PC-9 (cell line): ENCODE measurements around the gene CELF4. TPM values are rescaled to one million over a fixed set of nuclear protein-coding genes. Genes with fewer than 3 reads are reported as not detected.

Source experiments
- BruUV-seq: library from RNA; stranded (reverse); fragments of 400-500 nt; replicated peaks from 2 replicates; lab custom pipeline; 2021; lab: Mats Ljungman, UMichigan
- CTCF ChIA-PET: fragments of 300-600 bp; sonication (Branson Sonifier 250); formaldehyde crosslinking; loops from one replicate; lab custom pipeline; 2022; ENCODE audit warnings: antibody characterized with exemption; lab: Charles Lee
- POLR2A ChIA-PET: fragments of 300-600 bp; sonication (Branson Sonifier 250); formaldehyde crosslinking; loops from one replicate; lab custom pipeline; 2022; ENCODE audit warnings: antibody characterized with exemption; ENCODE audit not compliant: unreplicated experiment; lab: Charles Lee
- DNase-seq, 2 experiments: peaks; one replicate each; pipeline versions ENCODE4 v3.0.0 to v3.0.0-alpha.2; 2015 to 2022; ENCODE audit warnings: mixed read lengths in 1 of 2
- H2AFZ ChIP-seq: fragments of 200-600 bp; sonication (generic); 2 replicates; pipeline ENCODE4 v1.8.1; 2017; ENCODE audit warnings: antibody characterized with exemption
- H3F3A ChIP-seq: fragments of 200-600 bp; sonication (generic); 2 replicates; pipeline ENCODE4 v1.8.1; 2017; ENCODE audit warnings: antibody characterized with exemption, mild to moderate bottlenecking, low read depth; ENCODE audit not compliant: insufficient read depth
- H3K27ac ChIP-seq: fragments of 200-600 bp; sonication (generic); 2 replicates; pipeline ENCODE4 v1.6.1; 2016; ENCODE audit warnings: mixed run types
- H3K27me3 ChIP-seq: fragments of 200-600 bp; sonication (generic); 2 replicates; pipeline ENCODE4 v1.6.1; 2016; ENCODE audit warnings: low read depth, mixed run types; ENCODE audit not compliant: insufficient read depth
- H3K36me3 ChIP-seq: fragments of 200-600 bp; sonication (generic); 2 replicates; pipeline ENCODE4 v1.6.1; 2016; ENCODE audit warnings: low read depth, mixed run types
- H3K4me1 ChIP-seq: fragments of 200-600 bp; sonication (generic); replicated peaks from 2 replicates; pipeline ENCODE4 v1.6.1; 2016; ENCODE audit warnings: mixed run types; ENCODE audit not compliant: insufficient read depth
- H3K4me2 ChIP-seq: fragments of 200-600 bp; sonication (generic); 2 replicates; pipeline ENCODE4 v1.6.1; 2017; ENCODE audit warnings: mixed run types
- H3K4me3 ChIP-seq: fragments of 200-600 bp; sonication (generic); 2 replicates; pipeline ENCODE4 v1.6.1; 2016; ENCODE audit warnings: mixed run types
- H3K79me2 ChIP-seq: fragments of 200-600 bp; sonication (generic); 2 replicates; pipeline ENCODE4 v1.6.1; 2017; ENCODE audit warnings: low read depth, mixed run types
- H3K9me2 ChIP-seq: fragments of 200-600 bp; sonication (generic); 2 replicates; pipeline ENCODE4 v1.8.1; 2017; ENCODE audit warnings: mild to moderate bottlenecking; ENCODE audit not compliant: insufficient read depth
- H3K9me3 ChIP-seq: fragments of 200-600 bp; sonication (generic); 2 replicates; pipeline ENCODE4 v1.8.1; 2016; ENCODE audit warnings: low read depth; ENCODE audit not compliant: insufficient read depth
- H4K20me1 ChIP-seq: fragments of 200-600 bp; sonication (generic); 2 replicates; pipeline ENCODE4 v1.8.1; 2017; ENCODE audit not compliant: insufficient read depth
- EZH2 ChIP-seq: fragments of 200-600 bp; sonication (generic); IDR thresholded peaks from 2 replicates; pipeline ENCODE4 v1.8.0; 2017; ENCODE audit warnings: antibody characterized with exemption, low read depth
- intact Hi-C: fragments of 100-400 bp; cut with micrococcal nuclease; formaldehyde crosslinking; loops from one replicate; pipeline ENCODE4 v1.10.0; 2022; ENCODE audit not compliant: unreplicated experiment
- total RNA-seq: library from RNA; stranded (reverse); gene quantifications from 2 replicates; pipeline ENCODE4 v1.2.3, GENCODE V29; 2021
- TF ChIP-seq, protein P1 (sequence below): fragments of 200-600 bp; sonication (generic); conservative IDR thresholded peaks from 2 replicates; pipeline ENCODE4 v1.6.1; 2017; ENCODE audit warnings: mixed run types, antibody characterized with exemption, mild to moderate bottlenecking, moderate library complexity

Gene CELF4
- total RNA-seq, 1 experiment from 2014 or later, result 1.2 TPM

DNA sequence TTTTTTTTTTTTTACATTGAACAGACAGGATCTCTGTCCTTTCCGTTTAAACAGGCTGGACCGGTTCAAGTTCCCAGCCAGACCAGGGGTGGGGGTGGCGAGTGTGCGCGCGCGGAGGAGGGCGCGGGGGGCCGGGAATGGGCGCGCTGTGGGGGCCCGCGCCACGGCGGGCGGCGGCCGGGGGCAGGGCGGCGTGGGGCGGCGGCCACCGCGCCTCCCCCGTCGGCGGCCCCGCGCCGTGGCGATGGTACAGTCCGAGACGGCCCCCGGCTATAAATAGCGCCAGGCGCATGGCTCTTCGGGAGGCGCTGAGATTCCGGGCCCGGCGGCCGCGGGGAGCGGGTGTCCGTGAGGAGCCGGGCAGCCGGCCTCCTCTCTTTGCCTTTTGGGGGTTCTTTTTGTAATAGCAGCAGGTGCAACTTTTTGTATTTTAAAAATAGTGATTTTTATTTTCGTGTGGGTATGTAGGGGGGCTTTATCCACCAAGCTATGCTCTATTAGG, 430 bp upstream of the CELF4 start:
- no peak overlapping the region for H2AFZ ChIP-seq
- BruUV-seq, result no TSS peak
- intact Hi-C loops, result no loop called here
- peak in 1 of 2 experiments; percentile 1 for DNase-seq
- no peak overlapping the region for H3K4me2 ChIP-seq
- H3K36me3 ChIP-seq, result no peaks in the 10 kb centered on the region
- CTCF ChIA-PET, result no interaction called here
- POLR2A ChIA-PET, result no interaction called here
- no peak overlapping the region for H3K4me3 ChIP-seq
- TF ChIP-seq, protein P1, sequence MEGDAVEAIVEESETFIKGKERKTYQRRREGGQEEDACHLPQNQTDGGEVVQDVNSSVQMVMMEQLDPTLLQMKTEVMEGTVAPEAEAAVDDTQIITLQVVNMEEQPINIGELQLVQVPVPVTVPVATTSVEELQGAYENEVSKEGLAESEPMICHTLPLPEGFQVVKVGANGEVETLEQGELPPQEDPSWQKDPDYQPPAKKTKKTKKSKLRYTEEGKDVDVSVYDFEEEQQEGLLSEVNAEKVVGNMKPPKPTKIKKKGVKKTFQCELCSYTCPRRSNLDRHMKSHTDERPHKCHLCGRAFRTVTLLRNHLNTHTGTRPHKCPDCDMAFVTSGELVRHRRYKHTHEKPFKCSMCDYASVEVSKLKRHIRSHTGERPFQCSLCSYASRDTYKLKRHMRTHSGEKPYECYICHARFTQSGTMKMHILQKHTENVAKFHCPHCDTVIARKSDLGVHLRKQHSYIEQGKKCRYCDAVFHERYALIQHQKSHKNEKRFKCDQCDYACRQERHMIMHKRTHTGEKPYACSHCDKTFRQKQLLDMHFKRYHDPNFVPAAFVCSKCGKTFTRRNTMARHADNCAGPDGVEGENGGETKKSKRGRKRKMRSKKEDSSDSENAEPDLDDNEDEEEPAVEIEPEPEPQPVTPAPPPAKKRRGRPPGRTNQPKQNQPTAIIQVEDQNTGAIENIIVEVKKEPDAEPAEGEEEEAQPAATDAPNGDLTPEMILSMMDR, result no peak
- no peak for TF ChIP-seq EZH2
- no peaks in the 10 kb centered on the region for H3K9me3 ChIP-seq
- H3K9me2 ChIP-seq, result no peaks in the 10 kb centered on the region
- H3K27ac ChIP-seq, result no peak overlapping the region
- no peaks in the 10 kb centered on the region for H3K4me1 ChIP-seq
- H3K27me3 ChIP-seq, result 0 out of 2 replicates have a peak, but pooled peaks cover 8% of the 10 kb centered on the region
- no peaks in the 10 kb centered on the region for H4K20me1 ChIP-seq
- H3K79me2 ChIP-seq, result no peaks in the 10 kb centered on the region
- H3F3A ChIP-seq, result no peaks in the 10 kb centered on the region

DNA sequence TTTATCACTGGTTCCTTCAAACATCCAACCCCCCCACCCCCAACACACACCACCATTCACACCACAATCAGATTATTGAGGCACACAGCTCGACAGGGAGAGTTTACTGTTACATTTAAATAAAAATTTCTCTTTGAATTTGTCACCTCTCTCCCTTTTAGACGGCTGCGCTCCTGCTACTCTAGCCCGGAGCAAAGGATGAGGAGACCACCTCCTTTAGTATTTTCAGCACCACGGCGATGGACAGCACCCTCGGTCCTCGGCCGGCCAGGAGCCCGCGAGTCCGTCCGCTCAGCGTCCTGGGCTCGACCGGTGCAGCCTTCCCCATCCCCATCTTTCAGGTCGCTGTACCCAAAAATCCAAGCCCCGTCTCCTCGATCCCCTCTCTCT, 892 bp downstream of the CELF4 start:
- Histone ChIP-seq H3K36me3 (no peaks in the 10 kb centered on the region), H3K27ac (no peak overlapping the region), H4K20me1 (no peaks in the 10 kb centered on the region), H2AFZ (no peak overlapping the region), H3K4me2 (no peak overlapping the region), H3K4me1 (no peaks in the 10 kb centered on the region), H3F3A (no peaks in the 10 kb centered on the region), H3K27me3 (peaks cover 8% of the 10 kb centered on the region; the same call in 1 of the 2 replicates), H3K9me2 (no peaks in the 10 kb centered on the region), H3K9me3 (no peaks in the 10 kb centered on the region), H3K4me3 (no peak overlapping the region), H3K79me2 (no peaks in the 10 kb centered on the region)
- BruUV-seq, result no TSS peak
- CTCF ChIA-PET, result no interaction called here
- intact Hi-C loops, result no loop called here
- DNase-seq, result no peak
- no peak for TF ChIP-seq EZH2
- TF ChIP-seq, protein P1, result no peak
- POLR2A ChIA-PET, result no interaction called here

DNA sequence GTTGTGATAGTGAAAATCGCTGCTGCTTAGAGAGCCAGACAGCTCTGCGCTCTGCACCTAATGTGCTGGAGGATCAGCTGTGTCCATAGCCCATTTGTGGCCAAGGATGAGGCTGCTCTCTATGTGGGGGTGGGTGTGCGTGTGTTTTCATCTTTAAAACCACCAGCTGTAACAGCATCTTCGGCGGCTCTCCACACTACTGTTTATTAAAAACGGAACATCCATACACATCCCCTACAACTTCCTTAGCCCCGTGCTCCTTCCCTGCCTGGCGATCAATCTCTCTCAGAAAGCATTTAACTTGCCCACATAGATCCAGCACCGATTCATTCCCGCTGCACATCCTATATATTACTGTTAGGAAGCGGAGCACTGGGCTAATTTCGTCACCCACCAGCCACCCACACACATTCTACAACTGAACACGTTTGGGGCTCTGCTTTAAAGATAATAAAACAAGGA, 1.6 kb downstream of the CELF4 start:
- Histone ChIP-seq H3F3A (no peaks in the 10 kb centered on the region), H3K4me3 (no peak overlapping the region), H3K9me3 (no peaks in the 10 kb centered on the region), H3K36me3 (no peaks in the 10 kb centered on the region), H3K27me3 (peaks cover 8% of the 10 kb centered on the region; the same call in 1 of the 2 replicates), H3K27ac (no peak overlapping the region), H4K20me1 (no peaks in the 10 kb centered on the region), H3K4me2 (no peak overlapping the region), H2AFZ (no peak overlapping the region), H3K9me2 (no peaks in the 10 kb centered on the region), H3K4me1 (no peaks in the 10 kb centered on the region), H3K79me2 (no peaks in the 10 kb centered on the region)
- no TSS peak for BruUV-seq
- POLR2A ChIA-PET, result no interaction called here
- DNase-seq, result no peak
- TF ChIP-seq EZH2, result no peak
- TF ChIP-seq, protein P1, result no peak
- intact Hi-C loops, result no loop called here
- CTCF ChIA-PET, result no interaction called here
